Ovary (tissue), 9 donors: ENCODE results near the gene GBF1. TPM values are rescaled to one million over a fixed set of nuclear protein-coding genes. Genes with fewer than 3 reads are reported as not detected.

Experiments
- DNase-seq, 5 donors: peaks; one replicate each; pipeline ENCODE4 v3.0.0-alpha.2; 2019 to 2020
- H3K27ac ChIP-seq, 2 donors: fragments of 200-600 bp; one replicate each; pipeline versions ENCODE4 v1.5.1 to v1.8.0; 2019 to 2022
- H3K27me3 ChIP-seq: fragments of 200-600 bp; one replicate; pipeline ENCODE4 v1.8.0; 2022
- H3K36me3 ChIP-seq: fragments of 200-600 bp; sonication (generic); one replicate; pipeline ENCODE4 v1.5.1; 2019
- H3K4me1 ChIP-seq: one replicate; pipeline ENCODE4 v1.8.1; 2013; ENCODE audit warnings: mild to moderate bottlenecking, moderate library complexity; ENCODE audit not compliant: insufficient read depth
- H3K4me3 ChIP-seq: fragments of 200-600 bp; sonication (generic); one replicate; pipeline ENCODE4 v1.5.1; 2017
- H3K9me3 ChIP-seq, 2 donors: fragments of 200-600 bp in 1 of 2; sonication (generic) in 1 of 2; one replicate each; pipeline versions ENCODE4 v1.5.1 to v1.8.1; 2013 to 2019; ENCODE audit warnings: mild to moderate bottlenecking in 1 of 2, moderate library complexity in 1 of 2
- CTCF ChIP-seq, 3 donors: fragments of 450-650 bp in 2 of 3; fragments of 200-600 bp in 1 of 3; IDR thresholded peaks; one replicate each; pipeline versions ENCODE4 v1.5.1 to v1.8.0; 2016 to 2022; ENCODE audit warnings: antibody characterized with exemption in 3 of 3, mild to moderate bottlenecking in 1 of 3
- EP300 ChIP-seq: sonication (generic); formaldehyde crosslinking; IDR thresholded peaks from one replicate; pipeline ENCODE4 v1.6.1; 2017; ENCODE audit warnings: antibody characterized with exemption
- POLR2A ChIP-seq: fragments of 450-650 bp; IDR thresholded peaks from one replicate; pipeline ENCODE4 v1.6.1; 2017; ENCODE audit warnings: antibody characterized with exemption, mild to moderate bottlenecking, moderate library complexity
- WGBS, 3 donors: extraction: QIAGEN DNeasy Blood & Tissue Kit in 1 of 3; methylation state at CpG; one replicate each; pipeline versions ENCODE4 v1.1.5 to v1.1.7; 2013 to 2017; 5-methylcytosine and 5-hydroxymethylcytosine counted together
- intact Hi-C, 4 donors: fragments of 100-400 bp; cut with DNase I; formaldehyde crosslinking; loops; one replicate each; pipeline versions ENCODE4 v1.11.0 to v1.15.1; 2022 to 2023
- polyA plus RNA-seq, 2 donors: library from polyadenylated mRNA; stranded (reverse); fragments of 200-250 nt in 1 of 2; fragments of 350-450 nt in 1 of 2; fragmentation: Illumina TruSeq in 1 of 2; extraction: RNeasy Lipid Tissue Mini Kit (QIAGEN cat#74804) in 1 of 2; gene quantifications; one replicate each; pipeline ENCODE4 v1.2.3, GENCODE V29; 2013 to 2014
- total RNA-seq, 7 donors: library from RNA; depleted of rRNA in 2 of 7; stranded (reverse); fragments of >200 nt in 2 of 7; fragmentation: NEBNext Ultra II Directional in 3 of 7; extraction: Animal tissue kit (Norgen Biotek cat#: 25700) in 3 of 7; gene quantifications; one replicate each; pipeline versions ENCODE4 v1.1.0 to v1.2.4, GENCODE V29; 2016 to 2023
- donor health status: DM: no; HTN: no; CAD: no; lungs with moderate emphysema.
- donor health status: DM: no; HTN: no; CAD: no.
- donor health status: Bipolar disorder and iron deficiency.
- donor health status: DM: yes; HTN: yes; CAD: no.
- donor health status: DM: no; HTN: no; CAD: no.
- donor health status: DM: yes; HTN: yes; CAD: no.

GBF1 gene
- total and polyA plus RNA-seq, 9 donors: 13.2 to 43.2 (median 34.4) TPM

DNA sequence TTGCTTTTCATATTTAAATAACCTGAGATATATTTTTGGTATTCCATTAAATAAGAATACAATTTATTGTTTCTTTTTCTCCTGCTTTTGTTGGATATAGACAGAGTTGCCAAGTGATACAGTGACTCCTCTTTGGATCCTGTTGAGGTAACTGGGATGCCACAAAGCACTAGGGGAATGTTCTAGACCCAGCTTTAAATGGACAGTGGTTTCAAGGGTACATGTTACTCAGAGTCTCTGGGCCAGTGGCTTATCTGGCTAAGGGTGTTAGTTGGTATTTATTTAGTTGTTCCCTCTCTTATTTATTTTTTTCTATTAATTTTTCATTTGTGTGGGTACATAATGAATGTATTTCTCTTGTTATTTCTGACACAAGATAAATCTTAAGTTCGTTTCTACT lies 9.1 kb downstream of the GBF1 start:
- Histone ChIP-seq H3K9me3 (no peaks in the 10 kb centered on the region), H3K36me3 (no peaks in the 10 kb centered on the region), H3K4me3 (no peak overlapping the region), H3K27me3 (no peaks in the 10 kb centered on the region), H3K27ac (no peak overlapping the region), H3K4me1 (peaks cover 2% of the 10 kb centered on the region)
- intact Hi-C loops: no loop called here
- DNase-seq: no peak
- TF ChIP-seq EP300 (no peak), CTCF (IDR thresholded peaks at IDR 0.05) (no peak), POLR2A (no peak)
- 51 to 76% (median 64%) methylated on average over 1 of the region's 1 CpG for WGBS, 3 donors

DNA sequence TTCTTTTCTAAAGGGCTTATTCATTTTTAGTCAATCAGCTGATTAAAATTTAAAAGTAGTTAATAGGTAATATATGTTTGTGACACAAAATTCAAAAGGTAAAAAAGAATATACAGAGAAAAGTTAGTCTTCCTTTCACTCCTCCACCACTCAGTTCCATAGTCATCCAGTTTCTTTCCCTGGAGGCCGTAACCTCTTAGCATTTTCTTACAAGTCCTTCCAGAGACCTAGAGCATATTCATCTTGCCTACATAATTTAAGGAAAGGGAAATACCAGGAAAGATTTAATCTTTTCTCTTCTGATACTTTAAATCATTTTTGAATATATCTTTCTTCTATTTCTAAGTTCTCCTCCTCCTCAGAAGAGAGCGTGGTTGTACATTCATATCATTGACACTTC lies 10.1 kb downstream of the GBF1 start:
- intact Hi-C loops: no loop called here
- no peak overlapping the region for H3K27ac ChIP-seq
- peaks cover 2% of the 10 kb centered on the region for H3K4me1 ChIP-seq
- H3K36me3 ChIP-seq: no peaks in the 10 kb centered on the region
- no peaks in the 10 kb centered on the region for H3K27me3 ChIP-seq
- DNase-seq: no peak
- H3K4me3 ChIP-seq: no peak overlapping the region
- WGBS, 3 donors: 93 to 99% (median 94%) methylated on average over 2 of the region's 2 CpGs
- no peaks in the 10 kb centered on the region for H3K9me3 ChIP-seq
- no peak for TF ChIP-seq POLR2A
- no peak for TF ChIP-seq CTCF (IDR thresholded peaks at IDR 0.05)
- TF ChIP-seq EP300: no peak

DNA sequence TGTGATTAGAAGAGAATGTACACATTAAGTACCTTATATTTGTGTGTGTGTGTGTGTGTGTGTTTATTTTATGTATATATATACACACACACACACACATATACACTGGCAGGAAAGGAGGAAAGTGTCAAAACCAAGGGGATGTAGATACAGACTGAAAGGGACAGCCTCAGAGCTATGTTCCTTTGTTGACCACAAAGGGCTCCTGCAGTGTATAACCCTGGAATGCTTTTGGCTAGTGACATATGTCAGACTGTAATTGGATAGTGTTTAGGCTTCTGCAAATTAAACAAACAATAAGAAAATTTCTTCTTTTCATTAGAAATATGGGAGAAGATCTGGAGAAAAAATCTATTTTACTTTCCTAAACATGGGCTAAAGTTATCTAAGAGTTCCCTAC lies 15.9 kb downstream of the GBF1 start:
- H3K9me3 ChIP-seq: no peaks in the 10 kb centered on the region
- intact Hi-C loops: no loop called here

GRCh38 chr10:102261842-102262241 lies 16.5 kb downstream of the GBF1 start:
- no peak for TF ChIP-seq POLR2A
- Histone ChIP-seq H3K36me3 (no peaks in the 10 kb centered on the region), H3K27ac (no peak overlapping the region), H3K9me3 (no peaks in the 10 kb centered on the region), H3K27me3 (no peaks in the 10 kb centered on the region), H3K4me1 (peaks cover 5% of the 10 kb centered on the region), H3K4me3 (no peak overlapping the region)
- WGBS, 3 donors: 61 to 63% (median 63%) methylated on average over 6 of the region's 6 CpGs
- intact Hi-C loops: no loop called here
- DNase-seq: no peak

More for the DNA sequence above, 15.9 kb downstream of the GBF1 start:
- no peak overlapping the region for H3K27ac ChIP-seq
- DNase-seq: no peak
- no peak overlapping the region for H3K4me3 ChIP-seq
- TF ChIP-seq POLR2A (no peak), EP300 (no peak), CTCF (IDR thresholded peaks at IDR 0.05) (no peak)
- H3K4me1 ChIP-seq: peaks cover 5% of the 10 kb centered on the region
- H3K36me3 ChIP-seq: no peaks in the 10 kb centered on the region
- no peaks in the 10 kb centered on the region for H3K27me3 ChIP-seq

DNA sequence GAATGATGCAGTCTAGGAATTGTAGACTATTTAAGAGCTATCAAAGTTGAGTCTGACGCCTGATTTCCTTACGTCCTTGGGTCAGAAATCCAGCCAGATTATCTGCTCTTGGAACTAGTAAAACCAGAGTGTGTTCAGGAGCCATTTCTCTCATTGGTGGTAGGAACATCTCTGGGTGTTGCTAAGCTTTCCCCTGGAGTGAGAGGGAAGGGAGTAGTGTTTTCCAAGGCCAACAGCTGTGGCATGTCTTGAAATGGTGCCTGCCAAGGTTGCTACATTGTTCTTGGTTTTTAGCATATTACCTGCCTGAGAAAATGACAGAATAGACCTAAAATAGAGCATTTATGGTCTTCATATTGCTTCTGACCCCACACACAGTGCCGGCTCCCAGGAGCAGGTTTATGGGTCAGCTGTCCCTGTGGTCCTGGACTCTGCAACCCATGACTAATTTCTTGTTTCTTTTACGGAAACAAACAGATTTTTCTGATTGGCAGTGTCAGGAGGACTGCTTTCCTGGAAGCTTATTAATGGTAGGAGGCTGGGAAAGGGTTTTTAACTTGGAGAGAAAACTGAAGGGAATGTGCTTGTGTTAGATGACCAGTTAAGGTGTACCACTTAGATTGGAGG lies 17.5 kb downstream of the GBF1 start:
- no peak overlapping the region for H3K27ac ChIP-seq
- WGBS, 3 donors: 39 to 44% (median 41%) methylated on average over 4 of the region's 4 CpGs
- H3K4me3 ChIP-seq: no peak overlapping the region
- intact Hi-C loops: no loop called here
- no peaks in the 10 kb centered on the region for H3K27me3 ChIP-seq
- no peaks in the 10 kb centered on the region for H3K9me3 ChIP-seq
- peaks cover 8% of the 10 kb centered on the region for H3K4me1 ChIP-seq
- TF ChIP-seq EP300 (no peak), CTCF (IDR thresholded peaks at IDR 0.05) (no peak), POLR2A (no peak)
- H3K36me3 ChIP-seq: no peaks in the 10 kb centered on the region
- DNase-seq: no peak
